ENCODE results near the gene CORO1C.

- TF ChIP-seq, protein P1, sequence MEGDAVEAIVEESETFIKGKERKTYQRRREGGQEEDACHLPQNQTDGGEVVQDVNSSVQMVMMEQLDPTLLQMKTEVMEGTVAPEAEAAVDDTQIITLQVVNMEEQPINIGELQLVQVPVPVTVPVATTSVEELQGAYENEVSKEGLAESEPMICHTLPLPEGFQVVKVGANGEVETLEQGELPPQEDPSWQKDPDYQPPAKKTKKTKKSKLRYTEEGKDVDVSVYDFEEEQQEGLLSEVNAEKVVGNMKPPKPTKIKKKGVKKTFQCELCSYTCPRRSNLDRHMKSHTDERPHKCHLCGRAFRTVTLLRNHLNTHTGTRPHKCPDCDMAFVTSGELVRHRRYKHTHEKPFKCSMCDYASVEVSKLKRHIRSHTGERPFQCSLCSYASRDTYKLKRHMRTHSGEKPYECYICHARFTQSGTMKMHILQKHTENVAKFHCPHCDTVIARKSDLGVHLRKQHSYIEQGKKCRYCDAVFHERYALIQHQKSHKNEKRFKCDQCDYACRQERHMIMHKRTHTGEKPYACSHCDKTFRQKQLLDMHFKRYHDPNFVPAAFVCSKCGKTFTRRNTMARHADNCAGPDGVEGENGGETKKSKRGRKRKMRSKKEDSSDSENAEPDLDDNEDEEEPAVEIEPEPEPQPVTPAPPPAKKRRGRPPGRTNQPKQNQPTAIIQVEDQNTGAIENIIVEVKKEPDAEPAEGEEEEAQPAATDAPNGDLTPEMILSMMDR (IDR thresholded peaks at IDR 0.05; ENCODE audit: extremely low read depth in 1 of 2, insufficient read depth in 1 of 2, low read depth in 1 of 2, low read length in 2 of 2), result peak; percentile 84 to 93
- TF ChIP-seq POLR2A (IDR thresholded peaks at IDR 0.05; ENCODE audit: low read depth, low read length) (no peak), MYC (IDR thresholded peaks at IDR 0.05; ENCODE audit: low read depth, low read length) (no peak), JUN (IDR thresholded peaks at IDR 0.05; ENCODE audit: borderline replicate concordance, insufficient read depth, insufficient read length, low read depth) (peak; percentile 89), MAX (IDR thresholded peaks at IDR 0.05; ENCODE audit: insufficient read depth, insufficient read length) (no peak), POLR2AphosphoS5 (IDR thresholded peaks at IDR 0.05; ENCODE audit: insufficient read depth, low read depth, low read length) (peak; percentile 64), EZH2 (IDR thresholded peaks at IDR 0.05; ENCODE audit: borderline replicate concordance, low read depth, low read length, severe bottlenecking) (no peak), FOS (IDR thresholded peaks at IDR 0.05; ENCODE audit: borderline replicate concordance, insufficient read depth, low read length) (peak; percentile 74), GATA2 (IDR thresholded peaks at IDR 0.05; ENCODE audit: insufficient read depth, insufficient read length, low read depth, low read length) (no peak)
These were observed 66.7 kb downstream of the CORO1C start for GRCh38 chr12:108664338-108665258.

Measured in endothelial cell of umbilical vein (primary cell).